C4-2B (cell line): ENCODE data around the gene CD68.

Experiments used
- CTCF ChIP-seq: fragments of 450-650 bp; conservative IDR thresholded peaks from 2 replicates; pipeline ENCODE4 v1.5.1; 2017; ENCODE audit warnings: mild to moderate bottlenecking
- ZFX ChIP-seq: fragments of 450-650 bp; IDR thresholded peaks from 2 replicates; pipeline ENCODE4 v1.6.1; 2017

GRCh38 chr17:7626956-7627249 lies 47.5 kb downstream of the CD68 start:
- no peak for TF ChIP-seq CTCF
- no peak for TF ChIP-seq ZFX
